T47D (cell line): ENCODE measurements around the gene PMFBP1.

Source experiments
- DNase-seq, 2 experiments: peaks; one replicate each; pipeline versions ENCODE4 v3.0.0 to v3.0.0-alpha.2; 2011 to 2012; ENCODE audit warnings: low read depth in 1 of 2, low spot score in 1 of 2
- JUND ChIP-seq: IDR thresholded peaks from 2 replicates; pipeline ENCODE4 v1.6.1; 2012; ENCODE audit warnings: low read depth
- in situ Hi-C: cut with HindIII; loops from 2 replicates; pipeline ENCODE4 v1.10.0; 2016; ENCODE audit warnings: low sequenced_read_pairs, low pct_unique_long_range_greater_than_20kb

Gene PMFBP1

DNA sequence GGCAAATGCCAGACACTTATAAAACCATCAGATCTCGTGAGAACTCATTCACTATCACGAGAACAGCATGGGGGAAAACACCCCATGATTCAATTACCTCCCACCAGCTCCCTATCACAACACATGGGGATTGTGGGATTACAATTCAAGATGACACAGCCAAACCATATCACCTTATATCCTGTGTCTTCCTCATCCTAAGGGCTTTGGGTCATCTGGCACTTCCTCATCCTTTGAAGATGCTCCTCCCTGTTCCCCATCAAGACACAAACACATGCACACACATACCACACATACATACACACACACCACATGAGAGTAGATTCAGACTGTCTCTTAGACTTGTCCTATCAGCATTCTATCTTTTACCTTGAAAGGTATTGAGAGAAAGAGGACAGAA lies 2.8 kb upstream of the PMFBP1 start:
- in situ Hi-C loops: no loop called here
- TF ChIP-seq JUND: no peak
- DNase-seq: no peak

DNA sequence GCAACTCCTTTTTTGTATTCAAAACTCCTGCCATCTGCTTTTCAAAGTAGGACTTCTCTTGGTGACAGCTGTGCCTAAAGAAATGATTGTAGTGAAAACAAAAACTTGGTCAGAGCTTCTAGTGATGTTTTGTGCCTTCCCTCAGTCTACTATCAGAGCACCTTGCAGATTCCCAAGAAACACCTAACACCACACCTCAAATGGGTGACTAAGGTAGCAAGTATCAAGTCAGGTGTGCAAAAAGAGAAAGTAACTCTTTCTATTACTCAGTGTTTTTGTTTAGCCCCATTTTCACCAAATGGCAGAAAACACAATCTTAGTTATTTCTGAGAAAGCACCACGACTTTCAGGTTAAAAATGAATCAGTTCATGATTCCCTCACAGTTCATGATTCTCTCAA lies 2.0 kb upstream of the PMFBP1 start:
- no peak for TF ChIP-seq JUND
- in situ Hi-C loops: no loop called here

DNA sequence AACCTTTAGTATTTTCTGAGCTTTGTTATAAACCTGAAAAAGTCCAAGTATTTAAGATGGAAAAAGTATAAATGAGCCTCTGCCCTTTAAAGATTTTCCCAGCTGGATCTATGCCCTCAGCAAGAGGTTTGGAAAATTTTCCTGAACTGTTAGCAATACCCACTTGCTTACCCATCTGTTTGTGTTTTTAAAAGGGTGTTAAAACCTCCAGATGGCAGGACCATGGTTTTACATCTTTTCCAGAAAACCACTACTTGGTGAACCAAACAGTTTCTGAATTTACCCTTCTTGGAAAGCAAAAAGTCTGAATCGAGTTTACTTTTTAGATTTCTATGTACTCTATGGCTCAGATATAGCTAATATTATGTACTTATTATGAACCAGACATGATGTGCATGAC lies 719 bp downstream of the PMFBP1 start:
- DNase-seq: no peak
- TF ChIP-seq JUND: no peak
- in situ Hi-C loops: no loop called here

More for the DNA sequence above, 2.0 kb upstream of the PMFBP1 start:
- no peak for DNase-seq

DNA sequence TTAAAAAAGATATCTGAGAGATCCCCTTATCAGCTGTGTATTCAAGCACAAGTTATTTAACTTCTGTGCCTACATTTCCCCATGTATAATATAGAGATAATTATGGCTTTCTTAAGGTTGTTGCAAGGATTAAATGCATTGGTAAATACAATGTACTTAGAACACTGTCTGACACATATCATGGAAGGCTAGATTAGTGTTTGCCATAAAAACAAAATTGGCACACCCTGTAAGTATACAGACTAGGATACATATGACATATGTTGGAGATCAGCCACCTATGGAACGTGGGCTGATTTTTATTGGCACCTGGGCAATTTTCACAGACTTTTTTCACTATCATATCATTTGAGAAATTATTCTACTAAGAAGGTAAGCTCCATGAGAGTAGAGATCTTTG lies 2.2 kb downstream of the PMFBP1 start:
- in situ Hi-C loops: no loop called here
- TF ChIP-seq JUND: no peak
- no peak for DNase-seq

DNA sequence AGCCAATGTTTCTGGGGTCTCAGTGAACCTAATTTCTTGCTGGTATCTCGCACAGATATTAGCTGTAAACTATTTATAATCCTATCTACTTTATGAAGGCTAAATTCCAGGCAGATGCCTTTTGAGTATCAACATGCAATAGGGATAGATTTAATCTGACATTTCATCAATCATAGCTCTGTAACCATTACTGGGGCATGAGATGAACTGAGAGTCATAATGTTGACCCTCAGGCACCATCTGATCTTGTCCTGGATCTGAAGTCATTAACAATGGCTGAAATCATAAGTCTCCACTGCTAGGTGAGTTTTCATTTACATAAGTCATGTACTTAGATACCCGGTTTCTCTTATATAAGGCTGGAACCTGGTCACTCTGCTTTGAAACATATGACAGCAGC lies 3.6 kb downstream of the PMFBP1 start:
- DNase-seq: no peak
- no peak for TF ChIP-seq JUND
- in situ Hi-C loops: no loop called here

DNA sequence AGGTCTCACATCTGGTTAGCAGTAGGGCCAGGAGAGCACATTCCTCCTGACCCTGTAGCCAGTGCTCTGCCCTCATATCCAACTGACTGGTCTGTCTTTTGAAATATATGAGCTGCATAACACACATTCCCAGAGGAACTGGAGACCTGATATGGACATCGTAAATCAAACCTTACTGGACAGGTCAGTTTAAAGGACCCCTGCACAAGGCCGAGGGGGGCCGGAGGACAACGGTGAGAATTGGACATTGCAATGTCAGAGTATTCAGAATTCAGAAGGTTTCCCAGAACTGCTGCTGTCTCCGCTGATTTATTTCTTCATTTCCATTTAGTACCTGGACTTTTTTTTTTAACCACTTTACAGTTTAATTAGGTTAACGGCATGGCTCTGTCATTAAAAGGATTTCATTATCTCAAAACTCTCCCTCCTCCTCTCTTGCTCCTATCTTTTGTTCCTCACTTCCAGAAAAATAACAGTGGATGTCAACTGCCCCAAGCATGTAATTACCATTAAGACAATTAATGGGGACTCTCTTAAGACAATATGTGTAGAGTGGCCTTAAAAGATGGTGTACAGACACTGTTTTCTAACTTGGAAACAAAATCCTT lies 4.9 kb downstream of the PMFBP1 start:
- in situ Hi-C loops: no loop called here
- DNase-seq: no peak
- no peak for TF ChIP-seq JUND

DNA sequence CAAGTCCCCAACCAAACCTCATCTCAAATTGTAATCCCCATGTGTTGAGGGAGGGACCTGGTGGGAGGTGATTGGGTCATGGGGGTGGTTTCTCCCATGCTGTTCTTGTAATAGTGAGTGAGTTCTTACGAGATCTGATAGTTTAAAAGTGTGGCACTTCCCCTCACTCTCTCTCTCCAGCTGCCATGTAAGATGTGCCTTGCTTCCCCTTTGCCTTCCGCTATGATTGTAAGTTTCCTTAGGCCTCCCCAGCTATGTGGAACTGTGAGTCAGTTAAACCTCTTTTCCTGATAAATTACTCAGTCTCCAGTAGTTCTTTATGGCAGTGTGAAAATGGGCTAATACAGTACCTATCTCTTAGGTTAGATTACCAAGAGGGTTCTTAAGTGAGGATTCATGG lies 5.8 kb downstream of the PMFBP1 start:
- in situ Hi-C loops: no loop called here
- no peak for DNase-seq
- no peak for TF ChIP-seq JUND

DNA sequence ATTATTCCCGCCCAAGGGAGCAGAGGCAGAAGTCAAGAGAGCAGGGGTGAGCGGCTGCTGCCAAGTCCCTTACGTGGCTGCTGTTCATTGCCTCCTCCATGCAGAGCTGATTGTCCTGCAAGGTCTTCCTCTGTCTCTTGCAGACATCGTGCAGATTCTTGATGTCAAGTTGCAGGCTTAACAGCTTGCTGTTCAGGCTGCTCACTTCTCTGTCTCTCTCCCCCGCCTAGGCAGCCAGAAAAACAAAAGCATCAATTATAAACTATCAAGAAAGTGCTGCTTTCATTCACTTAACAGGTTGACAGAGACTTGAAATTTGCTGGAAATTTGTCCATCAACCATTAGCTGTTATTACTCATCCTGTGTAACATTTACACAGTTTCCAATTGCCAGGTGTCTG lies 7.3 kb downstream of the PMFBP1 start:
- in situ Hi-C loops: no loop called here
- DNase-seq: no peak
- no peak for TF ChIP-seq JUND

DNA sequence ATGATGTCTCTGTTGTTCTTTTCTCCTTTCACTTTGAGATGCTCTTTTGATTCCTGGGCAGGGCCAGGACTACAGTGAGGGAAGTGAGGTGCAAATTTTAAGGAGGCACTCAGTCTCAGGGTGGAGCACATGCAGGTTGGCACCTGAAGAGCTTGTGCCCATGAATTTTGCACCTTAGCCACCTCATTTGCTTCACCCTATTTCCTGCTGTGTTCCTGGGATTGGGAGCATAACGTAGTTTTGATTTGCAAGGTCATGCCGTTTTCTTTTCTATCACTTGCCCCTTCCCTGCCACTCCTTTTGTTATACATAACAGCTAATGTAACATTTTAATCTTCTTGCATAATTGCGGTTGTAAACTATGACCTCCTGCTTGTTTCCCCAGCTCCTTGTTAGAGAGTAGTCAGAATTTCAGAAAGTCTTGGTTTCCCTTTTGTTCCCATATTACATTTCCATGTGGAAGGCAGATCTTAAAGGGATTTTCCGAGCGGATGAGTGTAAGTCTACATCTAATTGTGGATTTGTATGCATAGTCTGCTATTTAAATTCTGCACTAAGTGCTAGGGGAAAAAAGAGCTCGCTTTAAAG lies 9.8 kb downstream of the PMFBP1 start:
- in situ Hi-C loops: no loop called here
- DNase-seq: no peak
- TF ChIP-seq JUND: no peak

DNA sequence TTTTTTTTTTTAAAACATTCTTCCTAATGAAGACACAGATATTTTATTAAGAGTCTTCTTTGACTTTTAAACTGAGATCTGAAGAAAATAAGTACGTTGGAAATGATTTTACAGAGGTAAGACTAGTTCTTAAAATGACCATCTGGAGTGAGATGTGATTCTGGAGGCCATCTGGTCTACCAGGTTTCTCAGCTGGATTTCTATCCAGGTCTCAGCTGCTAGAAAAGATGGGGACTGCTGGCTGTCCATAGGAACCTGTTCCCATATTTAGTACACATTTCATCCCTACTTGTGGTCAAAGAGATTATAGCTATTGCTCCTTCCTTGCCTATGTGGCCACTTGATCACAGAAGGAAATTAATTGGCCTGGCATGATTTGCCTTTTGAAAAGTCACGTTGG lies 12.2 kb downstream of the PMFBP1 start:
- no peak for DNase-seq
- in situ Hi-C loops: no loop called here
- no peak for TF ChIP-seq JUND

DNA sequence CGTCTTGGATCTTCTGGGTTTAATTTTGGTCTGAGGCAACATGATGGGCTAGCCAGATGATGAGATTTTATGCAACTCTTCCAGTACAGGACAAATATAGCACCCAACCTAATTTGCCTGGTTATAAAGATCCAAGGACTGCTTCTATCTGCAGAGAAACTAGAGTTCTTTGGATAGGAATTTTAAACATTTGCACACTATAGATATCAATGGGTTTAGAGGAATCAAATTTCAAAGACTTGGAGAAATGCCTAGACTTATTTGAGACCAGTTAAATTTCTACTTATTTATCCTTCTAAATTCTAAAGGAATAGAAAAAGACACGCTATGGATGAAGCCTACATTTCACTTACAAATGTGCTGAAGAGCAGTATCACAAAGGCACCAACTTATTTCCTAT lies 12.6 kb downstream of the PMFBP1 start:
- TF ChIP-seq JUND: no peak
- no peak for DNase-seq

DNA sequence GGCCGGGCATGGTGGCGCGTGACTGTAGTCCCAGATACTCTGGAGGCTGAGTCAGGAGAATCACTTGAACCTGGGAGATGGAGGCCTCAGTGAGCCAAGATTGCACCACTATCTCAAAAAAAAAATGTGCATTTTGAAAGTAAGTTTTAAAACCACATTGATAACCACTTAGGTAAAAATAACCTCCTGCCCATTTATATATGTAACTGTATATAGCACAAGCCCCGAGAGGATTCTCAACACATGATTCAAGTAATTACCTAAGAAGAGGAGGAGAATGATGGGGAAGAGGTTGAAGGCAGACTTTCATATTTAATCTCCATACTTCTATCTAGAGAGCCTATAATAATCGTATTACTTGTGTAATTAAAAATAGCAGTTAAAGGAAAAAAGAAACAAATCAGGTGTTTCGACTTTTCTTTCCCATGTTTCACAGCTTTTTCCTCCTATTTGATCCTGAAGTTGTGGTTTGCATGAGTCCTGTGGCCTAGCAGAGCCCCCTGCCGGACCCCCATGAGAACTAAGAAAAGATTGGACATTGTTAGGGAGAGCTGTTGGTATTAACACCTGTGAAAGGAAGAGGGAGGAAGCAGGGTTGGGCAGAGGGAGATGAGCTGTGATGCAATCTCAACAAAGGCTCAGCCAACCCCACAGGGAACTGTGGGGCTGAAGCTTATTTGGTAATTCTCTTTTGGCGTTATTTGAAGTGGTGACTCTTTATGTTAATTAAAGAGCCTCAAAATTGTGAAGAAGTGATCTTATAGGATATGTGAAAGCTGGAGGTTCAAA lies 22.1 kb downstream of the PMFBP1 start:
- in situ Hi-C loops: no loop called here
- peak in 1 of 2 experiments; percentile 14 for DNase-seq
- no peak for TF ChIP-seq JUND

More for the DNA sequence above, 12.6 kb downstream of the PMFBP1 start:
- in situ Hi-C loops: no loop called here

DNA sequence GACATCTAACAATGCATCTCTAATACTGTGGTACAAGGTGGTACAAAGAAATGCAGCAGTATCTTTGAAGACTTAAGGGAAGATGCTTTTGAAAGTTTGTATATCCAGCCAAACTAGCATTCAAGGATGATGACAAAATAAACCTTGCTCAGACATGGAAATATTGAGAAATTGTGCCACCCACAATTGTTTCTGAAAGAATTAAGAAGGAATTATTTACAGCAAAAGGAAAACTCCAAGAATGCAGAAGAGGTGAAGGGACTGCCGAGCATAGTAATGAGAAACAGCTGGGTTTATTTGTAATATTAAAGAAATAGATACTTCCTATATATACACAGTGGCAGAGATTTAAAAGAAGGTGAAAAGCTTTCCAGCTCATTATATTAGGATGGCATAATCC lies 29.5 kb downstream of the PMFBP1 start:
- DNase-seq: no peak
- in situ Hi-C loops: no loop called here
- no peak for TF ChIP-seq JUND
